ENCODE data around the gene ATP9A. TPM values are rescaled to one million over a fixed set of nuclear protein-coding genes. Genes with fewer than 3 reads are reported as not detected.

Gene ATP9A
- total RNA-seq, 2 experiments from 2014 or later = 0.58 to 0.65 TPM

- no peaks in the 10 kb centered on the region for H3K36me3 Mint-ChIP-seq (ENCODE audit: low read depth)
- H3K9me3 Mint-ChIP-seq = no peaks in the 10 kb centered on the region
- intact Hi-C loops (cut with micrococcal nuclease) = loop anchor here (10.0 kb wide), 1 partner anchor 450 kb away; no protein-coding TSS in a partner anchor
- no peak for ATAC-seq
- peaks cover 9% of the 10 kb centered on the region for H3K27me3 Mint-ChIP-seq
- no peak for DNase-seq
- POLR2A ChIA-PET = no interaction called here
- H3K27ac Mint-ChIP-seq = no peak overlapping the region
- no peak overlapping the region for H3K4me3 Mint-ChIP-seq
- peaks cover 18% of the 10 kb centered on the region for H3K4me1 Mint-ChIP-seq (ENCODE audit: low read depth)
- TF ChIP-seq CTCF (IDR thresholded peaks at IDR 0.05) = no peak
- CTCF ChIA-PET = interaction anchor here (2.0 kb wide), 1 partner anchor 448 kb away, joined by 5 read pairs; no protein-coding TSS in a partner anchor
Observed at GRCh38 chr20:51634877-51635276, 133.3 kb downstream of the ATP9A start.

GRCh38 chr20:51634257-51634656 is 133.9 kb downstream of the ATP9A start:
- no peaks in the 10 kb centered on the region for H3K9me3 Mint-ChIP-seq
- DNase-seq = no peak
- no peaks in the 10 kb centered on the region for H3K36me3 Mint-ChIP-seq (ENCODE audit: low read depth)
- intact Hi-C loops (cut with micrococcal nuclease) = loop anchor here (10.0 kb wide), 1 partner anchor 451 kb away; no protein-coding TSS in a partner anchor
- ChIA-PET POLR2A (no interaction called here), CTCF (interaction anchor here (2.0 kb wide), 1 partner anchor 449 kb away, joined by 5 read pairs; no protein-coding TSS in a partner anchor)
- ATAC-seq = no peak
- H3K27ac Mint-ChIP-seq = no peak overlapping the region
- peaks cover 24% of the 10 kb centered on the region for H3K4me1 Mint-ChIP-seq (ENCODE audit: low read depth)
- H3K27me3 Mint-ChIP-seq = peaks cover 12% of the 10 kb centered on the region
- no peak overlapping the region for H3K4me3 Mint-ChIP-seq
- TF ChIP-seq CTCF (IDR thresholded peaks at IDR 0.05) = no peak

GRCh38 chr20:51633430-51633829 is 134.8 kb downstream of the ATP9A start:
- intact Hi-C loops (cut with micrococcal nuclease) = loop anchor here (10.0 kb wide), 1 partner anchor 451 kb away; no protein-coding TSS in a partner anchor
- no peaks in the 10 kb centered on the region for H3K36me3 Mint-ChIP-seq (ENCODE audit: low read depth)
- H3K9me3 Mint-ChIP-seq = no peaks in the 10 kb centered on the region
- ATAC-seq (no peak), DNase-seq (no peak)
- no peak overlapping the region for H3K27ac Mint-ChIP-seq
- ChIA-PET CTCF (interaction anchor here (2.0 kb wide), 1 partner anchor 450 kb away, joined by 5 read pairs; no protein-coding TSS in a partner anchor), POLR2A (no interaction called here)
- H3K27me3 Mint-ChIP-seq = peaks cover 12% of the 10 kb centered on the region
- H3K4me3 Mint-ChIP-seq = no peak overlapping the region
- peaks cover 29% of the 10 kb centered on the region for H3K4me1 Mint-ChIP-seq (ENCODE audit: low read depth)
- TF ChIP-seq CTCF (IDR thresholded peaks at IDR 0.05) = no peak

DNA sequence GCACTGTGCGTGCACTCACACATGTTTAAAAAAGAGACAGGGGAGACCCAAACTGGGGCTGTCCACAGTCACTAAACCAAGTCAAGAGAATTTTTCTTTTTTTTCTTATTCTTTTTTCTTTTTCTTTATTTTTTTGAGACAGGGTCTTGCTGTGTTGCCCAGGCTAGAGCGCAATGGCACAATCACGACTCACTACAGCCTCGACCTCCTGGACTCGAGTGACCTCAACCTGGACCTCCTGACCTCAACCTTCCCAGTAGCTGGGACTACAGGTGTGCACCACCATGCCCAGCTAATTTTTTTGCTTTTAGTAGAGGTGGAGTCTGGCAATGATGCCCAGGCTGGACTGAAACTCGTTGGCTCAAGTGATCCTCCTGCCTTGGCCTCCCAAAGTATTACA is 136.2 kb downstream of the ATP9A start:
- intact Hi-C loops (cut with micrococcal nuclease) = loop anchor here (10.0 kb wide), 1 partner anchor 453 kb away; no protein-coding TSS in a partner anchor
- POLR2A ChIA-PET = no interaction called here
- CTCF ChIA-PET = interaction anchor here (1.0 kb wide), 1 partner anchor 451 kb away, joined by 3 read pairs; no protein-coding TSS in a partner anchor
- Mint-ChIP-seq H3K27ac (no peak overlapping the region), H3K36me3 (ENCODE audit: low read depth) (no peaks in the 10 kb centered on the region), H3K9me3 (no peaks in the 10 kb centered on the region), H3K4me3 (no peak overlapping the region), H3K27me3 (peaks cover 12% of the 10 kb centered on the region), H3K4me1 (ENCODE audit: low read depth) (peaks cover 29% of the 10 kb centered on the region)
- no peak for DNase-seq
- ATAC-seq = no peak
- no peak for TF ChIP-seq CTCF (IDR thresholded peaks at IDR 0.05)

Data from activated CD8-positive, alpha-beta T cell treated with anti-CD3 and anti-CD28 coated beads for 36 hours (primary cell).